ENCODE measurements around the gene ITPK1.
"Not testable (repeated sequence)": the region's sequence is repeated elsewhere in the genome, so short reads cannot be mapped to it uniquely, and the experiment has no call there.

The ITPK1 gene

DNA sequence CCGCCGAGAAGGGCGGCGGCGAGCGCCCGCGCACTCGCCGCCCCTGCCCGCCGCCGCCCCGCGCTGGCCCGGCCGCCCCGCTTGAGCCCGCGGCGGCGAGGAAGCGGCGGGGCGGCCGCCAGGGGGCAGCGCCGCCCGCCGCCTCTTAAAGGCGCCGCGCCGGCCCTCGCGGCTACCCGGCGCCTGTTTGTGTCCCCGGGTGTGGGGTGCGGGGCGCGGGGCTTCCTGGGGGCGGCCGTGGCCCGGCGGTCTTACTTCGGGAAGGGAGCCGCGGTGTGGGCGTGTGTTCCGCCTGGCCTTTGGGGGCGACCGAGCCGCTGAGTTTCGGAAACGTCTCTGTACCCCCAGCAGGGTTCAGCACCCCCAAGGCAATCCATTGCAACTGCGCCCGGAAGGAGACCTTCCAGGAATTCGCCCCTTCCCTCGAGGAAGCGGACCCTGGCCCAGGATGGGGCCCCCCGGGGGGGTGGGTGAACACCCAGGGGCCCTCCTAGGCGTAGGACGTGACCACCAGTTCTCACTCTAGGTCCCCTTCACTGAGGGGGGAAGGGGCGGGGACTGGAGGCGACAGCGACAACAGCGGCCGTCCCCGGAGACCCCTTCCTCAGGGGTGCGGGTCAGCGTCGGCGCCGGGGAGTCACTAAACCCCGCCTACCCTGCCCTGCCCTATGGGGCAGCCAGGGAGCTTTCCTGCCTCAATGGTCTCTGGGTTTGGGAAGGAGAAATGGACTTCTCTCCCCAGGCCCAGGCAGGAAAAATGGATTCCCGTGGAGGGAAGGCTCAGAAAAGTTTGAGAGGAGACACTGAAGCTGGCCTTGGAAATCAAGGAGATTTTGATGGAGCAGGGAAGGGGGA lies at the start of gene ITPK1:
ITPK1 (minus strand) TSS at position 105 of the 855 bp plus-strand sequence. CDS start 762 bp downstream, outside the sequence.
- DNase-seq (ENCODE audit: low read depth in 2 of 2): no peak

DNA sequence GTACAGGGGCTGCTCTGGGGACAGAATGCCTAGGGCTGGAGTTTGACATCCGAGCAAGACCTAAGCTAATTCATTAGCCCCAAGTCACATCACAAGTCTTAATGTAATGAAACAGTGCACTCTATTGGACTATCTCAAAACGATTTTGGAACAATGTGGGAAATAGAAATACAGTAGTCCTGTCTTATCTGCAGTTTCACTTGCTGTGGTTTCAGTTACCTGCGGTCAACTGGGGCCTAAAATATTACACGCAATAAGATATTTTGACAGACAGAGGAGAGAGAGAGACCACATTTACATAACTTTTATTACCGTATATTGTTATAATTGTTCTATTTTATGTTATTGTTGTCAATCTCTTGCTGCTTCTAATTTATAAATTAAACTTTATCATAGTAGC lies 47.8 kb upstream of the ITPK1 start:
- no peak for DNase-seq (ENCODE audit: low read depth in 2 of 2)

GRCh38 chr14:93161411-93161940 lies 45.8 kb upstream of the ITPK1 start:
- DNase-seq (ENCODE audit: low read depth in 2 of 2): no peak

DNA sequence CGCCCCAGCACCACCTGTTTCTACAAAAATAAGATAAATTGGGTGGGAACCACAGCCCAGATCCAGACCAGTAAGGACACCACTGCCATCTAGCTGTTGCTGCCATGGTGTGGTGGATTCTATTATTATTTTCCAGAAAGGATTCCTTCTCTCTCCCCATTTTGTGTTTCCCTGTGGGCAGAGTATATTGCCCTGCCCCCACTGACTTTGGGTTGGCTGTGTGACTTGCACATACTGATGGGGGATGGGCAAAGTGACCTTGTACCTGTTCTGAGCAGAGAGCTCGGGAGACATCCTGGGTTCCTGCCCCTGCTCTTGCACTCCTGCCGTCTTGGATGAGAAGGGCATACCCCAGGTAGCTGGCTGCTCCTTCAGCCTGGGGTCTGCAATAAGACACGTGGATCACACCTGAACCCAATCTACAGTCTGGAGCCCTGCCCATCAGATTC lies 44.7 kb upstream of the ITPK1 start:
- no peak for DNase-seq (ENCODE audit: low read depth in 2 of 2)

DNA sequence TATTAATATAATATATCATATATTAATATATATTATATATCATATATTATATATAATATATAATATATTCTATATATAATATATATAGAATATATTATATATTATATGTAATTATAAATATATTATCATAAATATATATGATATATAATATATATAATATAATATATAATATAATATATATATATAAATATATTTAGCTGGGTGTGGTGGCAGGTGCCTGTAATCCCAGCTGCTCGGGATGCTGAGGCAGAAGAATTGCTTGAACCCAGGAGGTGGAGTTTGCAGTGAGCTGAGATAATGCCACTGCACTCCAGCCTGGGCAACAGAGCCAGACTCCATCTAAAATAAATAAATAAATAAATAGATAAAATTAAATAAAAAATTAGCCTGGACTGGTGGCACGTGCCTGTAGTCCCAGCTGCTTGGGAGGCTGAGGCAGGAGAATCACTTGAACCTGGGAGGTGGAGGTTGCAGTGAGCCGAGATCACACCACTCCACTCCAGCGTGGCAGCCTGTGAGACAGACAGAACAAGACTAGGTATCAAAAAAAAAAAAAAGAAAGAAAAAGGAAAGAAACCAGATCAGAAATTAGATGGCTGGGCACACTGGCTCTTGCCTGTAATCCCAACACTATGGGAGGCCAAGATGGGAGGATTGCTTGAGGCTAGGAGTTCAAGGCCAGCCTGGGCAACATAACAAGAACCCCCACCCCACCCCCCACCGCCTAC lies 44.1 kb upstream of the ITPK1 start:
- not testable (repeated sequence) for DNase-seq (ENCODE audit: low read depth in 2 of 2)

DNA sequence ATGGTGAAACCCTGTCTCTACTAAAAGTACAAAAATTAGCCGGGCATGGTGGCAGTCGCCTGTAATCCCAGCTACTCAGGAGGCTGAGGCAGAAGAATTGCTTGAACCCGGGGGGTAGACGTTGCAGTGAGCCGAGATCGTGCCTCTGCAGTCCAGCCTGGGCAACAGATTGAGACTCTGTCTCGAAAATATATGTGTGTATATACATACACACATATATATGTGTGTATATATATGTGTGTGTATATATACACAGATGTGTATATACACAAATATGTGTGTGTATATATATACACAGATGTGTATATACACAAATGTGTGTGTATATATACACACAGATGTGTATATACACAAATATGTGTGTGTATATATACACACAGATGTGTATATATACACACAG lies 42.6 kb upstream of the ITPK1 start:
- not testable (repeated sequence) for DNase-seq (ENCODE audit: low read depth in 2 of 2)

DNA sequence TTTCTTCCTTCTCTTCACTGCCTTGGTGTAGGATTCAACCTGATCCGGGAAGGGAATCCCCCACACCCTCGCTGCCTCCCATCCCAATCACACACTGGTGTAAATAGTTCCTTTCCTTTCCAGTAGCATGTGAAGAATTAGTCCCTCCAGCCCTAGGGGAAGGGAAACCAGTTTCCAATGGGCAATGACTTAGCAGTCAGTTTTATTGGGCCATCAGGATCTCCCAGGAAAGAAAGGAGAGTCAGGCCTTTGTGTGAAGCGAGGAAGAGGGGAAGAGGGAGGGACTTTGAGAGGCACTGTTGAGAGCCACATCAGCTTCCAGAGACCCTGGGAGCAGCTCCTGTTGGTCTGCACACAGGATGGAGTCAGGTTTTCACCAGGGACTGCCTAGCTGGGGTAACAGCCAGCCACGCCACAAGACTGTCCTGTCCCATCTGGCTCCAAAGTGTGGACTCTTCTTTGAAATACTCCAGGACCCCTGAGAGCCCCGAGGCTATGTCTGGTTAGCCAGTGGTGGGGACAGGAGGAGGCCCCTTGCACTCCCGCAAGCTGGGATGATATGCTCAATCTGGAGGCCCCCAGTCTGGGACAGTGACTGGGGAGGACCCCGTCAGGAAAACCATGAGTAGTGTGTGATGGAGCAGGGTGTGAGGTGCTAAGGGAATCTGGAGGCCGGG lies 41.1 kb upstream of the ITPK1 start:
- DNase-seq (ENCODE audit: low read depth in 2 of 2): no peak

GRCh38 chr14:93155667-93156066 lies 39.9 kb upstream of the ITPK1 start:
- no peak for DNase-seq (ENCODE audit: low read depth in 2 of 2)

GRCh38 chr14:93153121-93153520 lies 37.4 kb upstream of the ITPK1 start:
- DNase-seq (ENCODE audit: low read depth in 2 of 2): no peak

GRCh38 chr14:93150227-93151208 lies 34.8 kb upstream of the ITPK1 start:
- DNase-seq (ENCODE audit: low read depth in 2 of 2): no peak

- no peak for DNase-seq (ENCODE audit: low read depth in 2 of 2)
Measured at GRCh38 chr14:93148979-93149378, 33.3 kb upstream of the ITPK1 start.

DNA sequence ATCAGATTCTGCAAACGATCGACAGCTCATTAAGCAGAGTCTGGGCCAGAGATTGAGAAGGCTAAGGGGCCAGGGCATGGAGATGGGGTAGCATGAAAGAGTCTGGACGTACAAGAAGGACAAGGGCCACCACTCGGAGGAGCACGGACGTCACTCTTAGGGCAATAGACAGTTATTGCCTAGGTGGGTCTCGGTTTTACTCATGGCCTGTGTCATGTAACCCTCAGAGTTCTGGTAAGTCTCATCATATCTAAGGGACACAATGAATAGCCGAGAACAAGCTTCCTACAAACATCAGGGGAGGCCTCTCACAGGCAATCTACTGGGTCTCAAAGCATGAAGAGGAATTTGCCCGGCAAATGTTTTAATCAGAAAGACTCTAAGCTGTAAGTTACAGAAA lies 30.4 kb upstream of the ITPK1 start:
- DNase-seq (ENCODE audit: low read depth in 2 of 2): no peak

- no peak for DNase-seq (ENCODE audit: low read depth in 2 of 2)
Measured at GRCh38 chr14:93142854-93143652, 27.3 kb upstream of the ITPK1 start.

GRCh38 chr14:93137864-93138263 lies 22.1 kb upstream of the ITPK1 start:
- DNase-seq (ENCODE audit: low read depth in 2 of 2): no peak

GRCh38 chr14:93136508-93136907 lies 20.8 kb upstream of the ITPK1 start:
- not testable (repeated sequence) for DNase-seq (ENCODE audit: low read depth in 2 of 2)

DNA sequence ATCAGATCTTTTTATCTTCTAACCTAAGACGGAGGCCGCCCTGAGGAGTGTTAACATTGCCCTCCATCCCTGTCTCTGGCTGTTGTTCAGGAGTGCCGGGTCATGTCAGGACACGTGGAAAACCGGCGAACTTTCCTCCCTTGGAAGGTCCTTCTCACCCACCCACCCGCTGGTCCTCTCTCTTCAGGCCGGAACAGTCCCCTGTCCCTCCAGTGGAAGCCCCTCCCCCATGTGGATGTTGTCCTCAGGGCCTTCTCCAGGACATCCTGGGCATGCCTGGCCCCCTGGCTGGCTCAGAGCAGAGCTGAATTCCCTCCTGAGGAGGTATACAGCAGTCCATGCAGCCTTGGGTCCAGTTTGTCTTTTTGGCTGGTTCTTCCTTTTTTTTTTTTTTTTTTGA lies 20.3 kb upstream of the ITPK1 start:
- DNase-seq (ENCODE audit: low read depth in 2 of 2): no peak

- no peak for DNase-seq (ENCODE audit: low read depth in 2 of 2)
Measured at GRCh38 chr14:93135399-93135798, 19.7 kb upstream of the ITPK1 start.

DNA sequence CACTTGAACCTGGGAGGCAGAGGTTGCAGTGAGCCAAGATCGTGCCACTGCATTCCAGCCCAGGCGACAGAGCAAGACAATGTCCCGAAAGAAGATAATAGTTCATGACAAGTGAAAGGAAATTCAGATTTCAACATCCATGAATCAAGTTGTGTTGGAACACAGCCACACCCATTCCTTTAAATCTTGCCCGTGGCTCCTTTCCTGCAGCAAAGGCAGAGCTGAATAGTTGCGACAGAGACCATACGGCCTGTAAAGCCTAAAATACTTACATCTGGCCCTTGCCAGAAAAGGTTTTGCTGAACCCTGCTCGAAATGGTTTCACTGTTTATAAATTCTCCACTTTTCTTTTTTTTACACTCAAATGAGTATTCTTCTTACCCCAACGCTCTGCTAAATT lies 17.7 kb upstream of the ITPK1 start:
- DNase-seq (ENCODE audit: low read depth in 2 of 2): no peak

- DNase-seq (ENCODE audit: low read depth in 2 of 2): no peak
Measured at GRCh38 chr14:93132472-93133065, 16.8 kb upstream of the ITPK1 start.

Measured in stimulated activated CD4-positive, alpha-beta T cell treated with anti-CD3 and anti-CD28 coated beads, Interleukin-1b, Interleukin-23, amount 100 ng/mL, for 1 hour (primary cell).